Measurements from ENCODE around the gene ABHD4. TPM values are rescaled to one million over a fixed set of nuclear protein-coding genes. Genes with fewer than 3 reads are reported as not detected.
"Not testable (repeated sequence)": the region's sequence is repeated elsewhere in the genome, so short reads cannot be mapped to it uniquely, and the experiment has no call there.

Gene ABHD4
- total RNA-seq (2014; rRNA removed; shearing (Covaris generic)): 31.9 and 34.2 TPM in 2 replicates

- peak; percentile 60 for DNase-seq (ENCODE audit: low spot score)
These were observed at the start of gene ABHD4 for GRCh38 chr14:22598099-22598895. TSS of gene ABHD4 (plus strand) at chr14:22598300. CDS start at chr14:22598307, 7 bp downstream.

GRCh38 chr14:22549324-22549962, 48.7 kb upstream of the ABHD4 start:
- no peak for DNase-seq (ENCODE audit: low spot score)

GRCh38 chr14:22549981-22550673, 48.0 kb upstream of the ABHD4 start:
- DNase-seq (ENCODE audit: low spot score): peak; percentile 32

- DNase-seq (ENCODE audit: low spot score): no peak
These were observed 46.5 kb upstream of the ABHD4 start for GRCh38 chr14:22551605-22551997.

GRCh38 chr14:22552001-22552826, 45.9 kb upstream of the ABHD4 start:
- no peak for DNase-seq (ENCODE audit: low spot score)

GRCh38 chr14:22552827-22553076, 45.3 kb upstream of the ABHD4 start:
- no peak for DNase-seq (ENCODE audit: low spot score)

- DNase-seq (ENCODE audit: low spot score): no peak
These were observed 44.7 kb upstream of the ABHD4 start for GRCh38 chr14:22553445-22553844.

- DNase-seq (ENCODE audit: low spot score): not testable (repeated sequence)
These were observed 44.1 kb upstream of the ABHD4 start for GRCh38 chr14:22553861-22554497.

- DNase-seq (ENCODE audit: low spot score): no peak
These were observed 43.4 kb upstream of the ABHD4 start for GRCh38 chr14:22554498-22555383.

GRCh38 chr14:22555384-22556011, 42.6 kb upstream of the ABHD4 start:
- DNase-seq (ENCODE audit: low spot score): peak; percentile 39

GRCh38 chr14:22556021-22556989, 41.8 kb upstream of the ABHD4 start:
- DNase-seq (ENCODE audit: low spot score): peak; percentile 93

GRCh38 chr14:22556990-22557623, 41.0 kb upstream of the ABHD4 start:
- DNase-seq (ENCODE audit: low spot score): peak; percentile 62

GRCh38 chr14:22557846-22558220, 40.3 kb upstream of the ABHD4 start:
- no peak for DNase-seq (ENCODE audit: low spot score)

GRCh38 chr14:22558221-22558913, 39.7 kb upstream of the ABHD4 start:
- DNase-seq (ENCODE audit: low spot score): no peak

- DNase-seq (ENCODE audit: low spot score): no peak
These were observed 39.1 kb upstream of the ABHD4 start for GRCh38 chr14:22559041-22559440.

- DNase-seq (ENCODE audit: low spot score): no peak
These were observed 37.3 kb upstream of the ABHD4 start for GRCh38 chr14:22560662-22561365.

GRCh38 chr14:22561366-22561660, 36.8 kb upstream of the ABHD4 start:
- no peak for DNase-seq (ENCODE audit: low spot score)

Data from H4 (cell line).